ENCODE results near the gene ARID1A.
"Not testable (repeated sequence)": the region's sequence is repeated elsewhere in the genome, so short reads cannot be mapped to it uniquely, and the experiment has no call there.

ARID1A gene

DNA sequence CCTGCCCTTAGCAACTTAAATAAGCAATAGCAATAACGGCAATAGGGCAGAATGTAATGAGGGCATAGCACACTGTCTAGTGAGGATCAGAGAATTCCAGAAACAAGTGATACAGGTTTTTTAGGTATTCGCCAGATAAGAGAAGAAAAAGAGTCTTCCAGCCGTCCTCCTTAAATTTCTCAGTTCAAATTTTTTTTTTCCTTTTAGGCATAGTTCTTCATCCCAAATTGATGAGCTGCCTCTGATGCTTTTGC, 93.7 kb downstream of the ARID1A start:
- no peak for DNase-seq

GRCh38 chr1:26789931-26790330, 94.1 kb downstream of the ARID1A start:
- DNase-seq: peak; percentile 75

DNA sequence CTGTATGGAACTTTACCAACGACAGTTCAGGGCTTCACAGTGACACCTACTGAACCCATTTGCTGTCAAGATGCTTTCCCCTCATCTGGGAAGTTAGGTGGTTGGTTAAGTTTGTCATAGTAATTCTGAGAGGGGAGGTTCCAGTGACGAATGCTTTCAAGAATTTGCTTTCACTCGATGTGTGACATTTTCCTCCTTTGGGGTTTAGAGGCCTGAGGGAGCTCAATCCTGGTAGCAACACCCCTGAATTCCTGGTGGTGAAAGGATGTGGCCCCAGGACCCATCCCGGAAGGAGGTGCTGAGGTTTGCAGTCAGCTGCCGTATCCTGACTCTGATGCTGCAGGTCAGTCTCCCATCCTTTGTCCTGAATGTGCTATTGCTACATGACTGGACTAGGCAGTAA, 94.7 kb downstream of the ARID1A start:
- DNase-seq: peak; percentile 90

DNA sequence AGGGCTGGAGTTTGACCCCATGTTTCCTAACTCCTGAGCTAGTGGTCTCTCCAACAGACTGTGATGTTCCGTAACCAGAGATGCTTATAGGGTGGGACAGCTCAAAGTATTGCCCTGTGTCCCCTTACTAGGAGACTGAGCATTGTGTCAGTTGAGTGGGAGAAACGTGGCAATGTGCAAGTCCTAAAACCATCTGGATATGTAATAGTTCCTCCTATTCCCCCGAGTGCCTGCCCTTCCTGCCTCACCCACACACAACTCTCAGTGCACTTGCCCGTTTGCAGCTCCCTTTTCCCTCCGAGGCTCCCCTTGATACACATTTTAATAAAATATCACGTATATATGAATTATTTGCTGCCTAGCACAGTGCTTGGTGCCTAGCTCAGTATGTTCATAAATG, 95.3 kb downstream of the ARID1A start:
- no peak for DNase-seq

GRCh38 chr1:26791626-26792025, 95.8 kb downstream of the ARID1A start:
- no peak for DNase-seq

- no peak for DNase-seq
Observed at GRCh38 chr1:26792924-26793323, 97.1 kb downstream of the ARID1A start.

GRCh38 chr1:26794391-26794790, 98.6 kb downstream of the ARID1A start:
- DNase-seq: no peak

DNA sequence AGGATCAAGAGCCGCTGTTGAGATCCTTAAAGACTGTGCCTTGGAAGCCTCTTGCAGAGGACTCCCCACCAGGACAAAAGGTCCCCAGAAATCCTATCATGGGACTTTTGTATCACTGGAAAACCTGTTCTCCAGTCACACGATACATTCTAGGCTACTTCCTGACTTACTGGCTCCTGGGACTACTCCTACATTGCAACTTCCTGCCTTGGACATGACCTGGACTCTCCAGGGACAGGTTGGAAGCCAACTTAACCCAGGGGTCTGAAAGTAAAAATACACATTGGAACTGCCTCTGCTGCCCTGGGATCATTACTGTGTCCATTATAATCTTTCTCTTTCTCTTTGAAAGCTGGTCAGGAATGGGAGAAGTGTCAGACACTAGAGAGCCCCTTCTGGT, 101.8 kb downstream of the ARID1A start:
- no peak for DNase-seq

GRCh38 chr1:26799479-26800142, 103.8 kb downstream of the ARID1A start:
- DNase-seq: no peak

DNA sequence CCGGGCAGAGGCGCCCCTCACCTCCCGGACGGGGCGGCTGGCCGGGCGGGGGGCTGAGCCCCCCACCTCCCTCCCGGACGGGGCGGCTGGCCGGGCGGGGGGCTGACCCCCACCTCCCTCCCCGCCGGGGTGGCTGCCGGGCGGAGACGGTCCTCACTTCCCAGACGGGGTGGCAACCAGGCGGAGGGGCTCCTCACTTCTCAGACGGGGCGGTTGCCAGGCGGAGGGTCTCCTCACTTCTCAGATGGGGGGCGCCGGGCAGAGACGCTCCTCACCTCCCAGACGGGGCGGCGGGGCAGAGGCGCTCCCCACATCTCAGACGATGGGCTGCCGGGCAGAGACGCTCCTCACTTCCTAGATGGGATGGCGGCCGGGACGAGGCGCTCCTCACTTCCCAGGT, 108.1 kb downstream of the ARID1A start:
- DNase-seq: not testable (repeated sequence)

DNA sequence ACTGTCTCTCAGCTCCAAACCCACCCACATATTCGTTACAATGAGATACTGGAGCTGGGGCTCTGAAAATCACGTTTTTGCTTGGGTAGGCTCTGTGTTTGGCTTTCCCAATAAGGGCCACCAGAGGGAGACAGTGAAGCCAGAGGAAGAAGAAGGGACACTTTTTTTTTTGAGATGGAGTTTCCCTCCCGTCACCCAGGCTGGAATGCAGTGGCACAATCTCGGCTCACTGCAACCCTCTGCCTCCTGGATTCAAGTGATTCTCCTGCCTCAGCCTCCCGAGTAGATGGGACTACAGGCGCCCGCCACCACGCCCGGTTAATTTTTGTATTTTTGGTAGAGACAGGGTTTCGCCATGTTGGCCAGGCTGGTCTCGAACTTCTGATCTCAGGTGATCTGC, 114.3 kb downstream of the ARID1A start:
- DNase-seq: peak; percentile 84

DNA sequence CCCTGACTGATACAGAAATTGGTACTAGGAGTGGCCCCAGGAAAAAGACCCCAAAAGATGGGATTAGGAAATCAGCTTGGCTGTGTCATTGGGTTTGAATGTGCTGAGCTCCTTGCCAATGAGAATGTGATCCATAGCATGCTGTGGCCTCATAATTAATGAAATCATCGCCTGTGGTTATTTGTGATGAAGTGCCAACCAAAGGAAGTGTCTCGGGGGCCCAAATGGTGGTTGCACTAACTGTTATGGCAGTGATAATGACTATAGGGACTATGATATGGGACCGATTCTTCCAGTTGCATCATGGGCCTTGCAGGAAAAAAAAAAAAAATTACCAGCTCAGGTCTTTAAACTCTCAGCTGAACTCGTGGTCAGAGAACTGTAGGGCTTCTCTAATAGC, 115.2 kb downstream of the ARID1A start:
- peak; percentile 50 for DNase-seq

DNA sequence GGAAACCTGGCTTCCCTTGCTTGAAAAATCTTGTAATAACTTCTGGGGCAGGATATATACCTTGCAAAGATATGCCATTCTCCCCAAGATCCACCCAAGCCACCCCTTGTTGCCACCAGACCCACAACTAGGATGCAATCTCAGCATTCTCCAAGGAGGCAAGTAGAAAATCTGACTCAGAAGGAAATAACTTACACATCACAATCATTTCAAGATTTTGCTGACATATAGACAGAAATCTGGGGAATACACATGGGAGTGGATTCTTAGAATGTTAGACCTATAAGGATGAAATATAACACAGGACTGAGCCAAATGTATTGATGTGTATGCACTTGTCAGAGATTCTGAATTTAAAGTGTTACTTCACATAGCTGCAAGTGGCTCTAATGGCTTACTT, 115.9 kb downstream of the ARID1A start:
- peak; percentile 76 for DNase-seq

GRCh38 chr1:26814377-26814776, 118.6 kb downstream of the ARID1A start:
- DNase-seq: no peak

GRCh38 chr1:26814893-26815292, 119.1 kb downstream of the ARID1A start:
- DNase-seq: no peak

GRCh38 chr1:26820784-26821269, 125.0 kb downstream of the ARID1A start:
- no peak for DNase-seq

DNA sequence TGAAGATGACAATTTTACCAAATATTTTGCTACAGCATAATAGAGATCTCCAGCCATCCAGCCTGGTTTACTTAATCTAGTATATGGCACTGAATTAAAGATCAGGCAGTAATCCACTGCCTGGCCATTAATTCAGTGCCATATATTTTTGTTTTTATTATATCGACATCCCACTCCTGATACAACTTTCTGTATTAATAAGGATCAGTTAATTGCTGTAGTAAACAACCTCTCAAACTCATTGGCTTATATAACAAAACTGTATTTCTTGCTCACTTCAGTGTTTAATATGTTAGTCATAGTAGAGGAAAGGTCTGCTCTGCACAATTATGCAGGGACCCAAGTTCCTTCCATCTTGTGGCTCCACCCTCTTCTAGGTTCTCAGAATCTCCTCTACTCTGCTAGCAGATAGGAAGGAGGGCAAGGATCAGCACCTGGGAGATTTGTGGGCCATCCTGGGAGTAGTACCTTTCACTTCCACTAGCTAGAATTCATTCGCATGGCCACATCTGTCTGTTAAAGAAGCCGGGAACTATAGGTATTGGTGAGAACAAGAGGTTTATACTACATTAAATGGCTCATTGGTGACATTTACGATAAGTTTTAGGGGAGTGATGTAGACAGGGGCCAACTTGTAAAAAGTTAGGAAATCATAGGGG, 127.1 kb downstream of the ARID1A start:
- no peak for DNase-seq

- DNase-seq: no peak
Observed at GRCh38 chr1:26824731-26825130, 128.9 kb downstream of the ARID1A start.

DNA sequence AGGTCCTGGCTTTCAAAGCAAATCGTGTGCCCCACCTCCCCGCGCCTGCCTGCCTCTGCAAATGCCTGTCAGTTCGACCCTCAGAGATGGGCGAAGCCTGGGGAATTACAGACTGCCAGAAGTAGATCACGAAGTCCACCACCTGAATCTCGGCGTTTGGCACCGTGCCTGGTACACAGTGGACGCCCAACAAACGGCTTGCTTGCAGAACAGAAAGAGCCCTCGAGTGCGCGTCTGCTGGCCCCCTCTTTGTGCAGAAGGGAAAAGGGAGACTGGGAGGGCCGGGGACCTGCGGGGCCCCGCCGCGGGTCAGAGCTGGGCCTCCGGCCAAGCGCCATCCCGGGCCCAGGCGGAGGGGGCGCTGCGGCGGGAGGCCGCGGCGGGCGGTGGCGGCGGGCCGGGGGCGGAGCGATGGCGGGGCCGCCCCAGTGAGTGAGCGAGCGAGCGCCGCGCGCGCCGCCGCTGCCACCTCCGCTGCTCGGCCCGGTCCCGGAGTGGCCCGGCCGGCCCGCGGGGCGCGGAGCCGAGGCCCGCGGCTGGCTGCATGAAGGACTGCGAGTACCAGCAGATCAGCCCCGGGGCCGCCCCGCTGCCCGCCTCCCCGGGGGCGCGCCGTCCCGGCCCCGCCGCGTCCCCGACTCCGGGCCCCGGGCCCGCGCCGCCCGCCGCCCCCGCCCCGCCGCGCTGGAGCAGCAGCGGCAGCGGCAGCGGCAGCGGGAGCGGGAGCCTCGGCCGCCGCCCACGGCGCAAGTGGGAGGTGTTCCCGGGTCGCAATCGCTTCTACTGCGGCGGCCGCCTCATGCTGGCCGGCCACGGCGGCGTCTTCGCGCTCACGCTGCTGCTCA, 130.7 kb downstream of the ARID1A start, which contains the start of gene ZDHHC18:
Gene ZDHHC18, plus strand, starts transcription at position 428 of the 845 bp plus-strand sequence. Its CDS starts 117 bp downstream, at position 545.
- DNase-seq: peak; percentile 68

DNA sequence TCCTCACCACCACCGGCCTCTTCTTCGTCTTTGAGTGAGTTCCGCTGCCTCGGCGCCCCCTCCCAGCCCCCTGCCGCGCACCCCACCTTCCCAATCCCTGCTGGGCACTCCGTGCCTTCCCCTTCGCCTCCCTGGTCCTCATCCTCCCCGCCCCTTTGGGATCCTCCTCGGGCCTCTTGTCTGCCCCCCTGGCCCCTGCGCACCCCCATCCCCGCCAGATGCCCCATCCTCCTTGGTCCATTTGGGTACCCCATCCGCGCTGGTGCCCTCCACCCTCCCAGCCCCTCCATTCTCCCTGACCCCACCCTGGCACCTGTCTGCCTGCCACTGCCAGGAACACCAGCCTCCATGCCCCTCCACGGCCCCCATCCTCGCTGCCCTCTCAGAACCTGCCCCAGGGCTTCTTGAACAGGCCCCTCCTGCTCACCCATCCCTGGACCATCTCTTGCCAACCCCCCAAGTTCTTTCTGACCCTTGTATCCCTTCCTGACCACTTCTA, 131.3 kb downstream of the ARID1A start:
- DNase-seq: no peak

GRCh38 chr1:26827663-26828062, 131.8 kb downstream of the ARID1A start:
- no peak for DNase-seq

DNA sequence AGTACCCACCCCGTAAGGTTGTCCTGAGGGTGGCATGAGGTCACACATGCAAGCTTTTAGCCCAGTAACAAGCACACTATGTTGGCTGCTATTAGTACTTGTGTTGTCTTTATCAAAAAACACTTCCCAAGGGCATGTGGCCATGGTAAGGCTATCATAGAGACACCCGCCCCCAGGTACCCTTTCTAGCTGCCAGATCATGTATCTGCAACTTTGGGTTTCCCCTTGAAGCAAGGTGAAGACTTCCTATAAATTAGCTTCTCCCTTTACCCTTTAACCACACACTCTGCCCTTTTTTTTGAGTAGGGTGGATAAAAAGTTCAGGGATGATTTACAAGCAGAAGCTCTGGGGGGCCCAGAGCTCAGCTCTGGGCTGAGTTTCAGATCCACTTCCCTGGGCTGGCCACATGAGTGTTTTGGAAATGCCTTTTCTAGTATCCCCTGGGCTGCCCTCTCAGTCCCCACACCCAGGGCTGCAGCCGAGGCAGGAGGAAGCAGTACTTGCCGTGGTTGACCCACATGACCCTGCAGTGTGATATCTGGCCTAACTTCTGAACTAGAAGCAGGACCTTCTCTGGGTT, 132.7 kb downstream of the ARID1A start:
- DNase-seq: no peak

DNA sequence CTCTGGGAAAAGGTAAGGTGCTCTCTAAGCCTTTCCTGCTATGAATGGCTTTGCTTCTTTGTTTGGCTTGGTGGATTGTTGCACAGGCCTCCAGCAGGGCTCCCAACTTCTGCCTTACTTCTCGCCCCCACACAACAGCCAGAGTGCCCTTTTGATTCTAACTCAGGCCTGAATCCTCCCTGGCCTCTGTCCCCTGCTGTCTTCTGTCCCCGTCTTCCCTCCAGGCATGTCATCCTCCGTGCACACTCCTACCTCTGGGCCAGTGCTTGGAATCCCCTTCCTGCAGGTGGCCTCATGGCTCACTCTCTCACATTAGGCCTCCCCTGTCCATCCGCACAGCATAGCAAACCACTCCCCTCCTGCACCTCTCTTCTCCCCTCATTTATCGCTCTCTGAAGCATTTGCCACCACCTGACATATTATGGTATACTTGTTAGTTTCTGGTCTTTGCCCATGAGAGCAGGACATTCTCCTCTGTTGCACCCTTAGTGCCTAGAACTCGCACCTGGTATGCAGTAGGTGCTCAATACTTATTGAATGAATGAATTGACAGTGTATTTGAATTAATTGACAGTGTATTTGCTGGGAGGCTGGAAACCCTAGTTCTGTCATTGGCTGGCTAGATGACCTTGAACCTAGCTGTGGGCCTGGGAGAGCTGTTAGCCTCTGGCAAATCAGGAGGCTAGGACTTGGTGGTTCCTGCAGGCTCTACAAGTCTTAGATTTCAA, 133.5 kb downstream of the ARID1A start:
- DNase-seq: no peak

All from activated CD4-positive, alpha-beta T cell treated with anti-CD3 and anti-CD28 coated beads, Interleukin-2, amount 50 U/mL, for 16 hours (primary cell).